ENCODE measurements around the gene ALOXE3.
A peak's percentile ranks its signal among the peaks of the same experiment; 100 is the strongest.

Gene ALOXE3

DNA sequence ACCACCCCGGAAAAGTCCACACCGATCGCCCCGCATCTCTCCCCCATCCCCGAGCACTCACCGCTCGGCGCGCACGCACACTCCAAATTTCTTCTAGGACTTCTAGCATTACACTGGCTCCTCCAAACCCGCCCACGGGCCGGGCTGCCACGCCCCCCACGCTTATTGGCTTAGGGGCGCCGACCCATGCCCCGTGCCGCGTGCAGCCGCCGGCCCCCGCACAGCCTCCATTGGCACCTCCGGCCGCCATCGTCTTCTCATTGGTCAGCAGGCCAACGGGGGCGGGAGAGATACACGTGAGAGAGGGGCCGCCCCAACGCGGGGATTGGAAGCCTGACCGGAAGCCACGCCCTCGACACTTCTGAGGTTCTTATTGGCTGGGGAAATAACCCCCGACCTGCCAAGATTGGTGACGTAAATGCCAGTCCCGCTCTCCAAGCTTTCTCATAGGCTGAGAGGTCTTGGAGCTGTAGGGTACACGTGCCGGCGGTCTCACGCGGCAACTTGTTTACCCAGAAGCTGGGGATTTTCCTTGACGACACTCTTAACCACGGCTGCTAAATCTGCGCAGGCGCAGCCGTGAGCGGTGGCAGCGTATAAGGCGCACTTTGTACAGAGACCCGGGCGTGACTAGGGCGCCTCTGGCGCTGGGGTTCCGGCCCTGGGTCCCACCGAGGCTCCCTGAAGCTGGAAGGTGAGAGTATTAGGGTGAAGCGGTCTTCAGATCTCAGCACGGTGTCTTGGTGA, 38.1 kb upstream of the ALOXE3 start:
- H3K36me3 ChIP-seq (replicated peaks; ENCODE audit: insufficient read depth, low read length) = no peaks in the 10 kb centered on the region
- H3K9me3 ChIP-seq (replicated peaks; ENCODE audit: insufficient read depth, low read length) = no peaks in the 10 kb centered on the region
- peak; percentile 100 for DNase-seq
- peak overlapping the region; percentile 86 for H3K27ac ChIP-seq (ENCODE audit: low read length)
- peak overlapping the region; percentile 75 for H3K4me3 ChIP-seq (ENCODE audit: low read length)
- peak overlapping the region; percentile 67 for H2AFZ ChIP-seq (ENCODE audit: low read length)
- H3K79me2 ChIP-seq (ENCODE audit: low read length) = peaks cover 27% of the 10 kb centered on the region
- H3F3A ChIP-seq (ENCODE audit: insufficient read depth, low read length) = peaks cover 24% of the 10 kb centered on the region
- H3K4me2 ChIP-seq (ENCODE audit: low read depth, low read length) = peak overlapping the region; percentile 100
- H3K4me1 ChIP-seq (ENCODE audit: low read length) = peaks cover 16% of the 10 kb centered on the region
- TF ChIP-seq, protein P1, sequence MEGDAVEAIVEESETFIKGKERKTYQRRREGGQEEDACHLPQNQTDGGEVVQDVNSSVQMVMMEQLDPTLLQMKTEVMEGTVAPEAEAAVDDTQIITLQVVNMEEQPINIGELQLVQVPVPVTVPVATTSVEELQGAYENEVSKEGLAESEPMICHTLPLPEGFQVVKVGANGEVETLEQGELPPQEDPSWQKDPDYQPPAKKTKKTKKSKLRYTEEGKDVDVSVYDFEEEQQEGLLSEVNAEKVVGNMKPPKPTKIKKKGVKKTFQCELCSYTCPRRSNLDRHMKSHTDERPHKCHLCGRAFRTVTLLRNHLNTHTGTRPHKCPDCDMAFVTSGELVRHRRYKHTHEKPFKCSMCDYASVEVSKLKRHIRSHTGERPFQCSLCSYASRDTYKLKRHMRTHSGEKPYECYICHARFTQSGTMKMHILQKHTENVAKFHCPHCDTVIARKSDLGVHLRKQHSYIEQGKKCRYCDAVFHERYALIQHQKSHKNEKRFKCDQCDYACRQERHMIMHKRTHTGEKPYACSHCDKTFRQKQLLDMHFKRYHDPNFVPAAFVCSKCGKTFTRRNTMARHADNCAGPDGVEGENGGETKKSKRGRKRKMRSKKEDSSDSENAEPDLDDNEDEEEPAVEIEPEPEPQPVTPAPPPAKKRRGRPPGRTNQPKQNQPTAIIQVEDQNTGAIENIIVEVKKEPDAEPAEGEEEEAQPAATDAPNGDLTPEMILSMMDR (IDR thresholded peaks at IDR 0.05; ENCODE audit: low read length) = no peak
- TF ChIP-seq EZH2phosphoT487 (IDR thresholded peaks at IDR 0.05; ENCODE audit: low read length) (no peak), EZH2 (optimal IDR thresholded peaks at IDR 0.05; ENCODE audit: low read depth, low read length) (no peak)
- H3K9me2 ChIP-seq (replicated peaks; ENCODE audit: insufficient read depth, low read length) = no peaks in the 10 kb centered on the region
- peak overlapping the region; percentile 91 for H3K9ac ChIP-seq (ENCODE audit: low read length)
- no peaks in the 10 kb centered on the region for H4K20me1 ChIP-seq (ENCODE audit: insufficient read depth, low read length)
- H3K27me3 ChIP-seq (replicated peaks; ENCODE audit: insufficient read depth, low read length) = no peaks in the 10 kb centered on the region

DNA sequence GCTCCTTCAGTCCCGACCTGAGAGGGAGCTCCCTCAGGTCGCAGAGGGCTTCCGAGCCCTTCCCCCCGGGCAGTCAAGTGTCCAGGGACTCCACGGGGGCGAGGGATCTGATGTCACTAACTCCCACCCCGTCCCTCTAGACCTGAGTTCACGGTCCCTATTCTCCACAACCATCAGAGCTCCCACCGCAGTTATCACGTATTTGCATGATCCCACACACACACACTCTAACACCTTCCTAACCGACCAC, 37.6 kb upstream of the ALOXE3 start:
- Histone ChIP-seq H3K27ac (ENCODE audit: low read length) (peak overlapping the region; percentile 77), H3K9me3 (replicated peaks; ENCODE audit: insufficient read depth, low read length) (no peaks in the 10 kb centered on the region), H3K27me3 (replicated peaks; ENCODE audit: insufficient read depth, low read length) (no peaks in the 10 kb centered on the region), H3K9me2 (replicated peaks; ENCODE audit: insufficient read depth, low read length) (no peaks in the 10 kb centered on the region), H3K79me2 (ENCODE audit: low read length) (peaks cover 24% of the 10 kb centered on the region), H3K4me3 (ENCODE audit: low read length) (peak overlapping the region; percentile 75), H3K9ac (ENCODE audit: low read length) (peak overlapping the region; percentile 91), H4K20me1 (ENCODE audit: insufficient read depth, low read length) (no peaks in the 10 kb centered on the region), H3K4me1 (ENCODE audit: low read length) (peaks cover 14% of the 10 kb centered on the region), H3K36me3 (replicated peaks; ENCODE audit: insufficient read depth, low read length) (no peaks in the 10 kb centered on the region), H3K4me2 (ENCODE audit: low read depth, low read length) (peak overlapping the region; percentile 94), H2AFZ (ENCODE audit: low read length) (no peak overlapping the region), H3F3A (ENCODE audit: insufficient read depth, low read length) (peaks cover 26% of the 10 kb centered on the region)
- TF ChIP-seq EZH2phosphoT487 (IDR thresholded peaks at IDR 0.05; ENCODE audit: low read length) (no peak), EZH2 (optimal IDR thresholded peaks at IDR 0.05; ENCODE audit: low read depth, low read length) (no peak)
- TF ChIP-seq, protein P1 (IDR thresholded peaks at IDR 0.05; ENCODE audit: low read length) = no peak
- no peak for DNase-seq

DNA sequence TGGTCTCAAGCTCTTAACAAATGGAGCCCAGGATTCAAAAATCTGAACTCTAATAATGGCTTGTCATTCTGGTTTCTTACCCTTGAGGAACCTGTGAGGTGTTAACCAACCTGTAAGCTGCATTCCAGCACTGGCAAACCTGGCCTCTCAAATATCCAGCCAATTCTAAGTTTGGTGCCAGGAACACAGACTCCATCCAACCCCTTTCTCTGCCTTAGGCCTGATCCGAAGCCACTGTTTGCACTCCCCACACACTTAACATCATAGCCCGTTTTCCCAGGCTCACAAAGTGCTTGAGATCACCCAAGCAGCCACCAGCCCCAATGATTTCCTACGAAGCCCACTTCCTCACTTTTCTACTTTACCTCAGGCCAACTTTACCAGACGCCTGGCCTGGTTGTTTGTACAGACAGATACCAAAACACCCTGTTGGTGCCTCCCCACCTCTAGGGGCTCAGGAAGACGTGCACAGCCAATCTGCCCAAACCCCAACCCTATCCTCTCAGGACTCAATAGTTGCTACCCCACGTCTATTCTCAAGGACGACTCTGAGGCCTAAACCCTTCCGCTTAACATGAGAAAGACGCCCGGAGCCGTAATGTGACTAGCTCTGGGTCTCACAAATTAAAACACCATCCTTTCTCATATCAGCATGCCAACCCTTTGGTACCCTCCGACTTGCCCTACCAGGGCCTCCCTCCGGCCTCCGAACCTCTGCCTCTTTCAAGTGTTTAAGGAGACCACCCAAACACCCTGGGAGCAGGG, 37.1 kb upstream of the ALOXE3 start:
- H3K4me3 ChIP-seq (ENCODE audit: low read length) = peak overlapping the region; percentile 75
- H3K27me3 ChIP-seq (replicated peaks; ENCODE audit: insufficient read depth, low read length) = no peaks in the 10 kb centered on the region
- TF ChIP-seq EZH2phosphoT487 (IDR thresholded peaks at IDR 0.05; ENCODE audit: low read length) = no peak
- TF ChIP-seq EZH2 (optimal IDR thresholded peaks at IDR 0.05; ENCODE audit: low read depth, low read length) = no peak
- TF ChIP-seq, protein P1 (IDR thresholded peaks at IDR 0.05; ENCODE audit: low read length) = no peak
- no peaks in the 10 kb centered on the region for H3K36me3 ChIP-seq (replicated peaks; ENCODE audit: insufficient read depth, low read length)
- peak overlapping the region; percentile 77 for H3K27ac ChIP-seq (ENCODE audit: low read length)
- H3K9me3 ChIP-seq (replicated peaks; ENCODE audit: insufficient read depth, low read length) = no peaks in the 10 kb centered on the region
- peaks cover 19% of the 10 kb centered on the region for H3K4me1 ChIP-seq (ENCODE audit: low read length)
- no peak overlapping the region for H2AFZ ChIP-seq (ENCODE audit: low read length)
- peak overlapping the region; percentile 91 for H3K9ac ChIP-seq (ENCODE audit: low read length)
- peaks cover 26% of the 10 kb centered on the region for H3K79me2 ChIP-seq (ENCODE audit: low read length)
- no peaks in the 10 kb centered on the region for H3K9me2 ChIP-seq (replicated peaks; ENCODE audit: insufficient read depth, low read length)
- H3K4me2 ChIP-seq (ENCODE audit: low read depth, low read length) = peak overlapping the region; percentile 94
- H4K20me1 ChIP-seq (ENCODE audit: insufficient read depth, low read length) = no peaks in the 10 kb centered on the region
- no peak for DNase-seq
- H3F3A ChIP-seq (ENCODE audit: insufficient read depth, low read length) = peaks cover 26% of the 10 kb centered on the region
